ENCODE data around the gene PRR35. TPM values are rescaled to one million over a fixed set of nuclear protein-coding genes. Genes with fewer than 3 reads are reported as not detected.

The PRR35 gene
- total and polyA plus RNA-seq, 4 donors: not detected

DNA sequence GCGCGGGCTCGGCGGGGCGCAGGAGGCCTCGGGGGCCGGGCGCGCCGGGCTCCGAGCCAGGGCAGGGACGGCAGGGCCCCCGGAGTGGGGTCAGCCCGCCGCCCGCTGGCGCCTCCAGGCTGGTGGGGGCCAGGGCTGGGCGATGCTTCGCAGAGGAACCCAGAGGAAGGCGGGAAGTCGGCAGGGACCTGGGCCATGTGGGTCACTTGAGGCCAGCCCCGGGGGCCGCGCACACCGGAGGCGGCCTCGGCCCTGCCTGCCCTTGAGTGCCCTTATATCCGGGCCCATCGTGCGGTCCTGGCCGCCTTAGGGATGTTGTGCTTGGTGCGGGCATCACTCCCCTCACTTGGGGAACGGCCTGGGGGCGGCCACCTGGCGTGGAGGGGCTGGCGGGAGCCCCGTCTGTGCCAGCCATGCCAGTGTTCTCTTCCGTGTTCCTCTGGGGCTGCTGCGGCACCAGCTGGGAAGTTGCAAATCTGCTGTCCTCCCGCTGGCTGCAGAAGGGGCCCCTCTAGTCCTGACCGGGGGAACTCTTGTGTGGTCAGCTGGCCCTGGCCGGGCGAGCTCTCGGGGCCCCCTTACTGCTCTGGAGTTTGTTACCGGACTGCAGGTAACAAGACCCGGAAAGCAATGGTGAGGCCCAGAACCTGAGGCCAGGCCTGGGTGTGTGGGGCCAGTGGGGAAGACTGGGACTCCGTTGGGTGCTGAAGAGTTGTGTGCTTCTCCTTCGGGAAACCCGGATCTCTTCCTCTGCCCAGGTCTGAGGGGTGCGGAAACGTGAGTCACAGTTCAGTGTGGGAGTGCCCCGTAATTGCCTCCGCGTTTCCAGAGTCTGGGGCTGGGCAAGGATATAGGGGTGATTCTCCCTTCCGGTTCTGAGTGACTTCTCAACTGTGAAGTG is 31.8 kb upstream of the PRR35 start:
- TF ChIP-seq, protein P1, sequence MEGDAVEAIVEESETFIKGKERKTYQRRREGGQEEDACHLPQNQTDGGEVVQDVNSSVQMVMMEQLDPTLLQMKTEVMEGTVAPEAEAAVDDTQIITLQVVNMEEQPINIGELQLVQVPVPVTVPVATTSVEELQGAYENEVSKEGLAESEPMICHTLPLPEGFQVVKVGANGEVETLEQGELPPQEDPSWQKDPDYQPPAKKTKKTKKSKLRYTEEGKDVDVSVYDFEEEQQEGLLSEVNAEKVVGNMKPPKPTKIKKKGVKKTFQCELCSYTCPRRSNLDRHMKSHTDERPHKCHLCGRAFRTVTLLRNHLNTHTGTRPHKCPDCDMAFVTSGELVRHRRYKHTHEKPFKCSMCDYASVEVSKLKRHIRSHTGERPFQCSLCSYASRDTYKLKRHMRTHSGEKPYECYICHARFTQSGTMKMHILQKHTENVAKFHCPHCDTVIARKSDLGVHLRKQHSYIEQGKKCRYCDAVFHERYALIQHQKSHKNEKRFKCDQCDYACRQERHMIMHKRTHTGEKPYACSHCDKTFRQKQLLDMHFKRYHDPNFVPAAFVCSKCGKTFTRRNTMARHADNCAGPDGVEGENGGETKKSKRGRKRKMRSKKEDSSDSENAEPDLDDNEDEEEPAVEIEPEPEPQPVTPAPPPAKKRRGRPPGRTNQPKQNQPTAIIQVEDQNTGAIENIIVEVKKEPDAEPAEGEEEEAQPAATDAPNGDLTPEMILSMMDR (IDR thresholded peaks at IDR 0.05; ENCODE audit: control extremely low read depth, extremely low read depth): no peak
- peak in 2 of 3 donors; percentile 35 to 36 for DNase-seq
- H3K27ac ChIP-seq (ENCODE audit: low read depth in 1 of 2, low read length in 1 of 2): peak overlapping the region; percentile 70 to 98
- peak overlapping the region in 1 of 2 donors; percentile 38 for H3K9ac ChIP-seq (ENCODE audit: insufficient read depth in 1 of 2, low read length in 2 of 2)
- no peak for ATAC-seq (ENCODE audit: insufficient read depth, low FRiP score)
- WGBS, 2 donors: 1 to 2% methylated on average over 27 to 55 of the region's 55 CpGs
- no peaks in the 10 kb centered on the region for H3K27me3 ChIP-seq (ENCODE audit: control insufficient read depth in 3 of 3, insufficient read depth in 3 of 3, low read length in 2 of 3)
- H3K4me1 ChIP-seq (ENCODE audit: control insufficient read depth in 5 of 5, insufficient read depth in 5 of 5, low read length in 5 of 5): peaks cover 0 to 30% (median 22%) of the 10 kb centered on the region in 5 donors
- no peaks in the 10 kb centered on the region for H3K9me3 ChIP-seq (ENCODE audit: control insufficient read depth in 4 of 4, insufficient read depth in 3 of 4, low read length in 3 of 4)
- H3K4me3 ChIP-seq: peak overlapping the region; percentile 55
- H3K36me3 ChIP-seq (ENCODE audit: control insufficient read depth in 4 of 4, insufficient read depth in 4 of 4, low read length in 4 of 4): peaks cover 0 to 2% (median 0%) of the 10 kb centered on the region in 4 donors

DNA sequence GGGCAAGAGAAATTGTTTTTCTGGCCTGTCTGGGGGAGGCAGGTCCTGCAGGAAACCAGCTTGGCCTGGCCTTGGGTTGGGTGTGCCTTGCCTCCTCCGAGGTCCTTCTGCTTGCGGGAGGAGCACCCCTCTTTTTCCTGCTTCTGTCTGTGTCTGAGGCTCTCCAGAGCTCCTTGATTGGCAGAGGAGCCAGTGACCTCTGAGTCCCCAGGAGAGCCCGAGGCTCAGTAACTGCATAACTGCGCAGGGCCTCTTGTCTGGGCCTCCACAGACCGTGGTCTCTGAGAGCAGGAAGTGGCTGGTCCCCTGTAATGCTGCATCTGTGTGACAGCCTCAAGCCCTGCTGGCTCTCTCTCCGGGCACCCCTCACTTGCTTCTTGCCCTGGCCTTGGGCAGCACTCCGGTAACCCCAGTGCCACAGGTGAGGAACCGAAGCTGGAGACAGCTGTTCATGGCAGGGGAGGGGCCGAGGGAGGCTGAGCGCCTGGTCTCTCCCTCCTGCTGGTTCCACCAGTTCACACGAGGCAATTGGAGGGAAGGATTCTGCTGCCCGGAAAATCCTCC is 31.1 kb upstream of the PRR35 start:
- no peak for ATAC-seq (ENCODE audit: insufficient read depth, low FRiP score)
- 47 to 50% methylated on average over 12 of the region's 12 CpGs for WGBS, 2 donors
- Histone ChIP-seq H3K4me3 (peak overlapping the region; percentile 55), H3K36me3 (ENCODE audit: control insufficient read depth in 4 of 4, insufficient read depth in 4 of 4, low read length in 4 of 4) (peaks cover 0 to 2% (median 0%) of the 10 kb centered on the region in 4 donors), H3K27me3 (ENCODE audit: control insufficient read depth in 3 of 3, insufficient read depth in 3 of 3, low read length in 2 of 3) (no peaks in the 10 kb centered on the region), H3K9ac (ENCODE audit: insufficient read depth in 1 of 2, low read length in 2 of 2) (peak overlapping the region in 1 of 2 donors; percentile 38), H3K27ac (ENCODE audit: low read depth in 1 of 2, low read length in 1 of 2) (peak overlapping the region; percentile 70 to 98), H3K4me1 (ENCODE audit: control insufficient read depth in 5 of 5, insufficient read depth in 5 of 5, low read length in 5 of 5) (peaks cover 0 to 30% (median 22%) of the 10 kb centered on the region in 5 donors), H3K9me3 (ENCODE audit: control insufficient read depth in 4 of 4, insufficient read depth in 3 of 4, low read length in 3 of 4) (no peaks in the 10 kb centered on the region)
- DNase-seq: no peak
- TF ChIP-seq, protein P1 (IDR thresholded peaks at IDR 0.05; ENCODE audit: control extremely low read depth, extremely low read depth): no peak

DNA sequence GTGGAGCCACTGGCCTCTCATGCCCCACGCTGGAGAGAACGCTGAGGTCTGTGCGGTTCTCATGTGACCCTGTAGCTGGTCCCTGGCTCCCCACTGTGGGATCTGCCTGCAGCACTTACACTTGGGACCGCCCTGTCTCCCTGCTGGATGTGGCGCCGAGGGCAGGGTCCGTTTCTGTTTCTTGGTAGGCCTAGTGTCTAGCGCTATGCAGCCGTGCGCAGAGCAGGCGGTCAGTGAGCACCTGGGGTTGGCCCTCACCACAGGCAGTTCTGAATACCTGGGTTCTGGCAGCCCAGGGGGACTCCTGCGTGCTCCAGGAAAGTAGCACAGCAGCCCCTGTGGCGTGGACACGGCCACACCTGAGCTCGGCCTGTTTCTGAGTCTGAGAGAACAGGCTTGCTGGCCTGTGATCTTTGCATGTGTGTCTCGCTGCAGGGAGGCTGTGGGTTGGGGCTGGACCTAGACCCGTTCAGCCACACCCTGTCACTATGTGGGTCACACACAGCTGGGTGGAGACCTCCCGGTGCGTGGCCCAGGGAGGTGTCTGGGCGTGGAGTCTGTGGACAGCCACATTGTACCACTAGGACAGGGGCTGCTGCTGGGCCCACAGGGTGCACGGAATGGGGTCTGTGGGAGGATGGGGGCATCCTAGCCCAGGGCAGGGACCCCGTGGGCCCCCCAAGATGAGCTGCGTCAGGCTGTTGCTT is 29.9 kb upstream of the PRR35 start:
- Histone ChIP-seq H3K9me3 (ENCODE audit: control insufficient read depth in 4 of 4, insufficient read depth in 3 of 4, low read length in 3 of 4) (no peaks in the 10 kb centered on the region), H3K9ac (ENCODE audit: insufficient read depth in 1 of 2, low read length in 2 of 2) (no peak overlapping the region), H3K27me3 (ENCODE audit: control insufficient read depth in 3 of 3, insufficient read depth in 3 of 3, low read length in 2 of 3) (no peaks in the 10 kb centered on the region), H3K4me1 (ENCODE audit: control insufficient read depth in 5 of 5, insufficient read depth in 5 of 5, low read length in 5 of 5) (peaks cover 0 to 30% (median 21%) of the 10 kb centered on the region in 5 donors), H3K27ac (ENCODE audit: low read depth in 1 of 2, low read length in 1 of 2) (peak overlapping the region in 1 of 2 donors; percentile 5), H3K36me3 (ENCODE audit: control insufficient read depth in 4 of 4, insufficient read depth in 4 of 4, low read length in 4 of 4) (peaks cover 0 to 9% (median 0%) of the 10 kb centered on the region in 4 donors), H3K4me3 (no peak overlapping the region)
- no peak for ATAC-seq (ENCODE audit: insufficient read depth, low FRiP score)
- DNase-seq: no peak
- TF ChIP-seq, protein P1 (IDR thresholded peaks at IDR 0.05; ENCODE audit: control extremely low read depth, extremely low read depth): no peak
- WGBS, 2 donors: 91 to 94% methylated on average over 23 of the region's 23 CpGs

All from lung (tissue), 12 donors.